Cardiac septum (tissue), 1 donor: Measurements from ENCODE around the gene CIAO2A. TPM values are rescaled to one million over a fixed set of nuclear protein-coding genes. Genes with fewer than 3 reads are reported as not detected.
"Not testable (repeated sequence)": the region's sequence is repeated elsewhere in the genome, so short reads cannot be mapped to it uniquely, and the experiment has no call there.

Experiments
- DNase-seq: peaks from one replicate; pipeline ENCODE4 v3.0.0-alpha.2; 2020; ENCODE audit warnings: low spot score
- intact Hi-C: fragments of 100-400 bp; cut with DNase I; formaldehyde crosslinking; loops from one replicate; pipeline ENCODE4 v1.14.0; 2022
- total RNA-seq: library from RNA; stranded (reverse); fragmentation: NEBNext Ultra II Directional; extraction: Animal tissue kit (Norgen Biotek cat#: 25700); gene quantifications from one replicate; pipeline ENCODE4 v1.2.1, GENCODE V29; 2021
- donor health status: DM: no; HTN: no; CAD: no.

Gene CIAO2A
- total RNA-seq, 1 donor from 2014 or later = 46.9 TPM

DNA sequence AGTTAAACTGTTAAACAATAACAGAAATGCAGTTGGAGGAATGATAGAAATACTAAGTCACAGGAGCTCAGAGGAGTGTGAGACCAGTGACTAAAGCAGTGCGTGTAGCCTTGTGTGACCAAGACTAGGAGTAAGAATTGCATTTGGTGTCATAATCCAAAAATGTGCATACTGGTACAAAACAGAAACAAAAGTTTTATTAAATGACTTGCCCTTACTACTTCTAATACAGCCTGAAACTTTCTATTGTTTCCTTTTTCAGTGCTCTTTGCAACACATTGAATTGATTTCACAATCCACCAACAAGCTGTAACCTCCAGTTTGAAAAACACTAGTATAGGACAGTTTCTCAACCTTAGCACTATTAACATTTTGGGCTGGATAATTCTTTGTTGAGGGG is 19.3 kb upstream of the CIAO2A start:
- intact Hi-C loops = no loop called here
- DNase-seq = no peak

DNA sequence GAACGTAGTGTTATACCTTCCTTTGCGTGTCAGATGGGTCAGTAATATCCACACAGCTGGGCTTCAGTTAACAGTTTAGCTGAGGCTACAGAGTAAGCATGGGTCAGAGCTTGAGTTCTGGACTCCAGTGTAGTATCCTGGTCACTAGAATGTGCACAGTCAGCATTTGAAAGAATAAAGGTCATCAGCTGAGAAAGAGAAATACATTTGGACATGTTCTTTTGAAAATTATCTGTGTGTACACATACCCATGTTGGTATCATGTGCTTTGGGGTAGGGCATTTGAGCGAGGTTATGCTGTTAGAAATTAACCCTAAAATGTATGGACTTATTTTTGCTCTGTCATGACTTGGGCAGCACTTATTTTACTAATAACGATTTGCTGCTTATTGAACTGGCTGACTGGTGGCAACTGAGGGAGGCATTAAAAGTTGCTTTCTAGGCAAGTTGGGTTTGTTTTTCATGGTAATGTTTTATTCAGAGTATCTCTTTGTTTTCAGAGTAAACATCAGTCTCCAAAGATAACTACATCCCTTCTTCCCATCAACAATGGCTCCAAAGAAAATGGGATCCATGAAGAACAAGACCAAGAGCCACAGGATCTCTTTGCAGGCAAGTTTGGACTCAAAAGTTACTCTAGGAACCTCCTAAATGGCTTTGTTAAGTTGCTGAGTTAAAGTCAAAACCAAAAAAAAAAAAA is 18.6 kb upstream of the CIAO2A start:
- intact Hi-C loops = no loop called here

DNA sequence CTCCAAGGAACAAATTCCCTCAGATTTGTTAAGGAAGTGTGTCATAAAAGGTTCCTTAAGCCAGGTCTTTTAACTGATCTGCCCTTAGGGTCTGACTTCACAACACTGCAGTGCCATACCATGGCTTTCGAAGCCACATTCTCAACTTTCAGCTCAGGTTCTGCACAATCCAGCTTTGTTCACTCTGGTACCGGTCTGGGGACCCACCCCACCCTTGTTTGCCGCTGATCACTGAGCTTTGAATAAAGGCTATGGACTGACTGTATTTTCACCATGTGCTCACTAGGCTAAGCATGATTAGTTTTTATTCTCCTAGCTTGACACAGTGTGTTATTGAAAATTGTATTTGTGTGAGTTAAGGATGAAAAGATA is 18.0 kb upstream of the CIAO2A start:
- no peak for DNase-seq
- intact Hi-C loops = no loop called here

More for the DNA sequence above, 18.6 kb upstream of the CIAO2A start:
- DNase-seq = no peak

DNA sequence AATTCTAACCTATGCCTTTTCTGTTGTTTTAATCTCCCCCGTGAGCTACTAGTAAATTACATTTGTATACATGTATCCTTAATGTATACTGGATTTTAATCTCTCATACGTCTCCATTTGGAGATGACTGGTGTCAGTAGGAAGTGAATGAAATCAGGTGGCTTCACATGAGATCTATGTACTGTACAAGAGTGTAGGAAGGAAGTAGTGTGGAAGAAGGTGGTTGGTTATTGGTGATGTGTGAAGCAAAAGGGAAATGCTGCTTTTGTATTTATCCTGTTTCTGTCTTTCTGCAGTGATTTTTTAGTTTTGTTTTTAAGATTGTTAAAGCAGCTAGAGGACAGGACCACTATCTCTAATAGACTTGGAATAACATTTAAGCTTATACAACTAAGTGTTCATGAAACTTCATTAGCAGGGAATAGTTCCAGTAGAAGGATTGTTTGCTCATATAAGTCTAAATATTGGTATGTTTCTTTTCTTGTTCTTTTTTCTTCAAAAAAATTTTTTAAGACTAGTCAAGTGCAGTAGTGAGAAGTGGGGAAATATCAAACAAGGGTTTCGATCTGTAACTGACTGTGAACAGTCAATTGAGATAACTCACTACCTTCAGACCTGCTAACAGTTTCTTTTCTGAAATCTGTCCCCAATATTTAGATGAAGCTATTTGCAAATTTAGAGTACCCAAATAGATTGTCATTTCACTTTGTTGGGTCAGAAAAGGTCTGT is 17.5 kb upstream of the CIAO2A start:
- intact Hi-C loops = no loop called here

DNA sequence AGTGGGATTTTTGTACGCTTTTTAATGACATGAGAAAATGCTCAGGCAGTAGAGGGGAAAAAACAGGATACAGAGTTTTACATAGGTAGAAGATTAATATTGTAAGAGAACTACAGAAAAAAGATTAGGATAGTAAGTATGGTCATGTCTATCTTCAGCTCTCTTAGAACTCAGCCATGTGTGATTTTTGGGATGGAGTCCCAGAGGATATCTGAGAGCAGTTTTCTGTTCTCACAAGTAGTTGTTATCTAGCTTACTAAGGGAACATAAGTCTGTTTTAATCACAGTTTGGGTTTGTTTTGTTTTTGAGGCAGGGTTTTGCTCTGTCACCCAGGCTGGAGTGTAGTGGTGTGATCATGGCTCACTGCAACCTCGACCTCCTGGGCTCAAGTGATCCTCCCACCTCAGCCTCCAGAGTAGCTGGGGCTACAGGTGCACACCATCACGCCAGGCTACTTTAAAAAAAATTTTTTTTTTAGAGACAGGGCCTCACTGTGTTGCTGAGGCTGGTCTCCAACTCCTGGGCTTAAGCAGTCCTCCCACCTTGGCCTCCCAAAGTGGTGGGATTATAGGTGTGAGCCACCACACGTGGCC is 16.6 kb upstream of the CIAO2A start:
- DNase-seq, intact Hi-C loops: not testable (repeated sequence)

More for the DNA sequence above, 17.5 kb upstream of the CIAO2A start:
- no peak for DNase-seq

DNA sequence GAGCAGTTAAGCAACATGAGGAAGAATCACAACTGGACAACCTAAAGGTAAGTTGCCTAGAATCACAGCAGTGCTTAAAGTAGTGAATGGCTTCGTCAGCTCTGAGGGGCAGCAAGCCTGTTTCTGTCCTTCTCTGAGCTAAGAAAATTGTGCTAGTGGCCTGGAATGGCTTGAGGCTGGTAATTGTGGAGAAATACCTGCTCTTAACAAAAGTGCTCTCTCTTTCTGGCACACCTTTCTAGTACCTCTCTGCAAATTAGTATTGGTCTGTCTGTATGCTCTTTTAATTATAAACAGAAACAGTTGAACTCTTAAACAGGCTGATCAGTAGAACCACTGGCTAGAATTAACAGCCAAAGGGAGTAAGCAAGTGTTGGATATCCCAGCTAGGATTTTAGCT is 13.7 kb upstream of the CIAO2A start:
- intact Hi-C loops = no loop called here
- DNase-seq = no peak

DNA sequence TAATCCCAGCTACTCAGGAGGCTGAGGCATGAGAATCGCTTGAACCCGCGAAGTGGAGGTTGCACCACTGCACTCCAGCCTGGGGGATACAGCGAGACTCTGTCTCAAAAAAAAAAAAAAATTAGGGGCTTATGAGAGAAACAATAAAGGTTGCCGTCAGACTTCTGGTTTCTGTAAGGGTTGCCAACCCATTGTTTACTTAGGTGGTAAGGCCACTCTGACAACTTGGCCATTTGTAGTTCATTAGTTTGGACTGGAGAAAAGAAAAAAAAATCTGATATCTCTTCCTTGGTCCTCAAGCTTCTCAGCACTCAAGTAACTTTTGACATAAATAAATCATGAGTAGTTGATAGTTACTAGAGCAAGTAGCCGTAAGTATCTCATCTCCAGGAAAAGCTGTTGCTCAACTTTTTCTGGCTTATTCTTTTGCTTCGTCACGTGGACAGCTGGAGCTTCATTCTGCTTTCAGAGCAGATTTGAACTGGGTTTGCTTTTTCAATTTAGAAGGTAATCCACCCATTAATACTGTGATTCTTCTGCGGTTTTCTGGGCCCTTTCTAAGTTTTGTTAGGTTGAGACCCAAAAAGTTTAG is 11.6 kb upstream of the CIAO2A start:
- no peak for DNase-seq
- intact Hi-C loops = no loop called here

DNA sequence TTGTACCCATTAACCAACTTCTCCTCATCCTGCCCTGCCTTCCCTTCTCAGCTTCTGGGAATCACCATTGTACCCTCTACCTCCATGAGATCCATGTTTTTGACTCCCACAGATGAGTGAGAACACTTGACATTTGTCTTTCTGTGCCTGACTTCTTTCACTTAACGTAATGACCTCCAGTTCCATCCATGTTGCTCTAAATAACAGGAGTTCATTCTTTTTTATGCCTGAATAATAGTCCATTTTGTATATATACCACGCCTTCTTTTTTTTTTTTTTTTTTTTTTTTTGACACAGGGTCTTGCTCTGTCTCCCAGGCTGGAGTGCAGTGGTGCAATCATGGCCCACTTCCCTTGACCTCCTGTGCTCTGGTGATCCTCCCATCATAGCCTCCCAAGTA is 8.9 kb upstream of the CIAO2A start:
- intact Hi-C loops = no loop called here
- no peak for DNase-seq

DNA sequence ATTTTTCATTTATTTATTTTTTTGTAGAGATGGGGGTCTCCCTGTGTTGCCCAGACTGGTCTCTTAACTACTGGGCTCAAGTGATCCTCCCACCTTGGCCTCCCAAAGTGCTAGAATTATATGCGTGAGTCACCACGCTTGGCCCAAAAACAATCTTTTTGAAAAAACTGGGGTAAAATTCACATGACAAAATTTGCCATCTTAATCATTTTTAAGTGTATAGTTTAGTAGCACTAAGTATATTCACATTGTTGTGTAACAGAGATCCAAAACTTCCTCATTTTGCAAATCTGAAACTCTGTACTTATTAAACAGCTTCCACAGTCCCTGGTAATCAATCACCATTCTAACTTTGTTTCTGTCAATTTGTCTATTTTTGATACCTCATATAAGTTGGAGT is 7.3 kb upstream of the CIAO2A start:
- intact Hi-C loops = no loop called here
- DNase-seq = no peak

DNA sequence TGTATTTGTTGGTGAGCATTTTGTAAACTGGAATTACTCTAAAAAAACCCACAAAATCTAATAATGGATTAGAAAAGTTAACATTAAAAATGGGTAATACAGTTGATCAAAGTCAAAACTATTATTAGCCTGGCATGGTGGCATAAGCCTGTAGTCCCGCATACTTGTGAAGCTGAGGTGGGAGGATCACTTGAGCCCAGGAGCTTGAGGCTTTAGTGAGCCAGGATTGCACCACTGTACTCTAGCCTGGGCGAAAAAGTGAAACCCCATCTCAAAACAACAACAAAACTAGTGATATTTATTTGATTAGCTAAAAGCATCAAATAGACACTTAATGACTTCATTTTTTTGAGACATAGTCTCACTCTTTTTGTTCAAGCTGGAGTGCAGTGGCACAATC is 5.7 kb upstream of the CIAO2A start:
- no peak for DNase-seq
- intact Hi-C loops = loop anchor here (5.0 kb wide), 1 partner anchor 53 kb away; the partner anchor contains the start of gene SNX22

DNA sequence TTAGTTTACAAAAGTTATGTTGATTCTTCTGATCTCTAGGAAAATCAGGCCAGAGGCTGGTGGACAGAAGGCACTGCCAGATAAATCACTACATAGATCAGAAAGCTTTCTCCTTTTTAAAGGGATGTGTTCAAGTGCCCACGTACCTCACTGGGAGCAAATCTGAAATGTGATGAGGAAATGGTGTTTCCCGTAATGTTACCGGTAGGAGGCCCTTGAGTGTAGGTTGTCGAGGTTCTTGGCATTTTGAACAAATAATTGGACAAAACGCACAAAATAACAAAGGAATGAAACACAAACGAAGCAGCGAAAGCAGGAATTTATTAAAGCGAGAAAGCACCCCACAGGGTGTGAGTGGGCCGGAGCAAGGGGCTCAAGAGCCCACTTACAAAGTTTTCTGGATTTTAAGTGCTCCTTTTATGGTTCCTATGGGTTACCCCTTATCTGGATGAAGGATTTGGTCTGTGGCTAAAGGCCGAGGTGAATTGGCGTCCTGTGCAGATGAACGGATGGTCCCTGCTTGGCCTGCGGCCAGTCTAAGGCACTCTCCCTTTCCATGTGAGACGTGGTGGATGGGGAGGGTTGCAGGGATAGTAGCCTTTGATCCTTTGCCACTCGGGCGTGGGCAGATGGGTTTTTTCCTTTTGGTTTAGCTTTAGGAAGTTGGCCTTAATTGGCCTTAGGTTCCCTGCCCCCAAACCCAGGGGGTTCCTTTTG is 3.2 kb upstream of the CIAO2A start:
- DNase-seq = no peak
- intact Hi-C loops = loop anchor here (5.0 kb wide), 1 partner anchor 55 kb away; the partner anchor contains the start of gene SNX22

DNA sequence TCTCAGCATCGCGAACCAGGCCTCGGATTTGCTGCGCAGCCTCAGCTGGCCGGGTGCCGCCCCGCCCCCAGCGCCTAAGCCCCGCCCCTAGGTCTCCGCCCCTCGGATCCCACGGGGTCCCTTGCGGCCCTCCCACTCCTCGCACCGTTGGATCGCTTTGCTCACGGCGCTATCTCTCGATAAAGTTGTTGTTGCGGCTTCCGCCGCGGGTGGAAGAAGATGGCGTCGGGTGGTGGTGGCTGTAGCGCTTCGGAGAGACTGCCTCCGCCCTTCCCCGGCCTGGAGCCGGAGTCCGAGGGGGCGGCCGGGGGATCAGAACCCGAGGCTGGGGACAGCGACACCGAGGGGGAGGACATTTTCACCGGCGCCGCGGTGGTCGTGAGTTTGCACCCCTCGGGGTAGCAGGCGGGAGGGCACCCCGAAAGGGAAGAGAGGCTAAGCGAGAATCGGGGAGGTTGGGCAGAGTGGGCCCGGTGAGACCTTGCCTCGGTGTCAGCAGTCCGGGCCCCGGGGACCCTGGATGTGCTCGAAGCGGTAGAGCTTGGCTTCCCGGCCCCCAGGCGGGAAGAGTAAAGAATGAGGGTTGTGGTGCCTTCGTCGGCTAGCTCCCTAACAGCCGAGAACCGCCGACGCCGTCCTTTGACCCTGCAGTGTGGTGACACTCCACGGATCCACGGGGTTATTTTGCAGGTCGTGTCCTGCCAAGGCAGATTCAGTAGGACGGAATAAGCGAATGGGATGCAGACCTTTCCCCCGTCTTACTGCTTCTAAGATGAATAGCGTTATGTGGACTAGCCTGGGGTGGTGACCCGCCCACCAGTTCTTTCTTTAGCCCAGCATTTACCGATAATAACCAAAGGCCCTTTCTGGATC is 2.4 kb upstream of the CIAO2A start, which contains the start of gene SNX1:
TSS of gene SNX1 (plus strand) at position 188 of the 873 bp plus-strand sequence. CDS start at position 220, 32 bp downstream.
- intact Hi-C loops = loop anchor here (5.0 kb wide), 1 partner anchor 56 kb away; the partner anchor contains the start of gene SNX22
- DNase-seq = peak; percentile 98

DNA sequence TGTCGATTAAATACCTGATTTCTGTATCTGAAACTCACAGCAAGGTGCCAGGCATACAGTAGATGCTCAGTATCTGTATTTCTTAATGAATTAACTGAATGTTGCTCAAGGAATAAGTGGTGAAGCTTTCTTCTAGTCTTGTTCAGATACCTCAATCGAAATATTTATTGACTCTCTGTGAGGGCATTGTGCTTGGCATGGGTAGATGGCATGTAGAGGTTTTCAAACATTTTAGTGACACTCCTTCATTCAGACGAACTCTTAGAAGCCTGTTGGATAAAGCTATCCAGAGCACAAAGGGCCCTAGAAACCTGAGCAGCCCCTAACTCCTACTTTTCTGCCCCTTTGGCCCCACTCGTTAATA is 1.8 kb upstream of the CIAO2A start:
- intact Hi-C loops = loop anchor here (5.0 kb wide), 1 partner anchor 57 kb away; the partner anchor contains the start of gene SNX22
- DNase-seq = no peak

DNA sequence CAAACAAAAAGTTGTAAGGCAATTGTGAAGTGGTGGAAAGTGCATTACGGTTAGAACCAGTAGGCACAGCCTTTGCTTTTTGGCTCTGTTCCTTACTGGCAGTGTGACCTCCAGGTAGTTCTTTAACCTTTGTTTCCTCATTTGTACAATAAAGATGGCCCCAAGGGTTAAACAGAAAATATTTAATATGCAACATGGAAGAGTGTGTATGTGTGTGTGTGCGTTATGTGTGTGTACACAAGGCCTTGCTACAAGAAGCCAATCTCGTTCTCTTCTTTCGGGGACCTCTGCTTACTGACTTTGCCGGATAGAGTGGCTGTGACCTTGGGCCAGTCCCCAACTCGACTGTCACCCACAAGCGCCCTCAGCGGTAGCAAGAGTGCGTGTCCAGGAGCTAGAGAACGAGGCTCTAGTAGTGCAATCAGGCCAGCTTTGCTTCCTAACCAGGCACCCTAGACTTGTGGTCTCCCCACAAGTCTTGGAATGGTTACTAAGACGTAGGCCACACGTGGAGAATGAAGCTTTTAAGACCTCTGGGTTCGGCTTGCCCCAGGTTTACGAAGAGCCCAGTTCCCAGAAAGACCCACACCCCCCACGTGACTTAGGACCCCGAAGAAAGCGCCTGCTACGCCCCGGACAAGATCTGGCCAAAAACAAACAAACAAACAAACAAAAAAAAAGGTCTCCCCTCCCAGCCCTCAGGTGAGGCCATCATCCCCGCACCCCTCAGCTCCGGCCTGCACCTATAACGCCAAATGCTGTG is 593 bp downstream of the CIAO2A start:
- peak; percentile 80 for DNase-seq
- intact Hi-C loops = no loop called here

DNA sequence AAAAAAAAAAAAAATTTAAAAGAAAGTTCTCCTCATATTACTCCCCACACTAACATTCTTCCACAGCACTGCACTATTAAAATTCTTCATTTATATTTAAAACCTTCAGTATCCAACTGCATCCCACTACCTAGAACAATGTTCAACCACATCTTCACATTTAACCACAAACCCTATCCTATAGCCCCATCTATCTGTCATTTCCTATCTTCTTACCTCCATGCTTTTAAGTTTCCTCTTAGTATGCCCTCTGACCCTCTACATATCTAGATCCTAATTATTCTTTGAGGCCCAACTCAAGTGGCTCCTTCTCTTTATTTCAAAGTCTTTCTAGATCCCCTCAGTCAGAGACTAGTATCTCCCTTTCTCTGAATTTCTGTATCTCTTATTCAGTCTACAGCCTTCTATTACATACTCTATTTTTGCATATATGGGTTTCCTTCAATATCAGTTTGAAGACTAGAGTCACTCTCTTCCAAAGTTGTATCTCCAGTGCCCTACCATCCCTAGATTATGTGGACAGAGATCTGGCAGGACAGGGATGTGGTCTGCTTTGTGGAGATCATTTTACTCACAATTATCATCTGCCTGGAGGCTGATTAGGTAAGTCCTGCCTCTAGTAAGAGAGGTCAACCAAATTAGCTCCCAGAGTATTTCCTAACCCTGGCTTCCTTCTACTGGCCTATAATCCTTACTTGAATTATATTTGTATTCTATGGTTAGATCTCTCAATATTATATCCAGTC is 1.4 kb downstream of the CIAO2A start:
- intact Hi-C loops = no loop called here
- no peak for DNase-seq

DNA sequence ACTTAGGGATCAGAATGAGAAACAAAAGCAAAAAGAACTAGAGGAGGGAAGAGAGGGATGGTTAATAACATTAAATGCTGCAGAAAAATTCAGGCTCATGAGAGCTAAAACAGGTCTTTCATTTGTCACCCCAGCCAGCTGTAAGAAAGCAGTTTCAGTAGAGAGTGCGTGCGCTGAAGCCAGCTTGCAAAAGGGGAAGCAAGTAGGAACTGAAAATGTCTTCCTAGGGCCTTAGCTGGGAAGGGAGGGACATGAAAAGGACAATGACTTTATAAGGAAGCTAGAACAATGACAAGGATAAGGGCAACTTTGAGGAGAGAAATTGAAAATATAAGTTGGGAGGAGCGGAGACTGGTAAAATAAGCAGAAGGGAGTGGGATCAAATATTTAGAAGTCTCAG is 3.1 kb downstream of the CIAO2A start:
- intact Hi-C loops = no loop called here

DNA sequence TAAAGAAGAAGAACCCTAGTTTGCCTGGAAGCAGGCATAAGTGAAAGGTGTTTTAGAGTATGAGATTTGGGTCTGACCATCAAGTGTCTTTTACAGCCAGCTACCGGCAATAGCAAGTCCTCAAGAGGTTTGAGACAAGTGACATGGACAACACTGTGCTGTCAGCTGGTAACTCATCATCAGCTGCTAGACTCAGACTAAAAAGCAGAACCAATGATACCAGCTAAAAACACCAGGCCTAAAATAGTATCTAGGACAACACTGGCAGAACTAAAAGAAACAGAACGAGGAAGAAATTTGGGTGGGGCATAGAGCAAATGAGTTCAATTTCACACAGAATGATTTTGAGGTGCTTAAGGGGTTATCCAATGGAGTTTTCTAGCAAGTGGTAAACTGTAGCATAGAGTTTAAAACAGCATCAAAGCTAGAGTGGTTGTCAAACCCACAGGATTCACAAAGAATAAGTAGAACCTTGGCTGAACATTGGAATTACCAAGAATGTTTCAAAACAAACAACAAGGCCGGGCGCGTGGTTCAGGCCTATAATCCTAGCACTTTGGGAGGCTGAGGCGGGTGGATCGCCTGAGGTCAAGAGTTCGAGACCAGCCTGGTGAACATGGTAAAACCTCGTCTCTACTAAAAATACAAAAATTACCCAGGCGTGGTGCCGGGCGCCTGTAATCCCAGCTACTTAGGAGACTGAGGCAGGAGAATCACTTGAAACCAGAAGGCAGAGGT is 3.9 kb downstream of the CIAO2A start:
- intact Hi-C loops = no loop called here
- no peak for DNase-seq

More for the DNA sequence above, 3.1 kb downstream of the CIAO2A start:
- DNase-seq = no peak
